DMS153 treated with DMSO at 0.1 percent for 48 hours (cell line): ENCODE results near the gene CPEB1.
A peak's percentile ranks its signal among the peaks of the same experiment; 100 is the strongest.

Experiments
- DNase-seq: peaks from one replicate; lab custom pipeline; 2025; ENCODE audit not compliant: unreplicated experiment; lab: John Stamatoyannopoulos, UW

CPEB1 gene

GRCh38 chr15:82647045-82647834 lies at the start of gene CPEB1:
CPEB1 (minus strand) TSS chr15:82647363; CDS start chr15:82628459, 18,904 bp downstream.
- no peak for DNase-seq

- DNase-seq: no peak
These were observed 45.0 kb upstream of the CPEB1 start for GRCh38 chr15:82692171-82692570.

GRCh38 chr15:82689147-82689546 lies 42.0 kb upstream of the CPEB1 start:
- DNase-seq: no peak

- DNase-seq: no peak
These were observed 41.5 kb upstream of the CPEB1 start for GRCh38 chr15:82688691-82689090.

- no peak for DNase-seq
These were observed 34.2 kb upstream of the CPEB1 start for GRCh38 chr15:82681371-82681770.

GRCh38 chr15:82680200-82681102 lies 33.3 kb upstream of the CPEB1 start:
- peak; percentile 19 for DNase-seq

- DNase-seq: no peak
These were observed 32.5 kb upstream of the CPEB1 start for GRCh38 chr15:82679626-82680199.

- no peak for DNase-seq
These were observed 30.7 kb upstream of the CPEB1 start for GRCh38 chr15:82677720-82678323.

- no peak for DNase-seq
These were observed 27.7 kb upstream of the CPEB1 start for GRCh38 chr15:82674873-82675272.

- no peak for DNase-seq
These were observed 23.5 kb upstream of the CPEB1 start for GRCh38 chr15:82670699-82671098.

GRCh38 chr15:82666606-82667005 lies 19.4 kb upstream of the CPEB1 start:
- no peak for DNase-seq

GRCh38 chr15:82664021-82664420 lies 16.9 kb upstream of the CPEB1 start:
- DNase-seq: no peak

GRCh38 chr15:82663186-82663600 lies 16.0 kb upstream of the CPEB1 start:
- no peak for DNase-seq

GRCh38 chr15:82662641-82663040 lies 15.5 kb upstream of the CPEB1 start:
- no peak for DNase-seq

- no peak for DNase-seq
These were observed 13.2 kb upstream of the CPEB1 start for GRCh38 chr15:82660378-82660777.

GRCh38 chr15:82656641-82657266 lies 9.6 kb upstream of the CPEB1 start:
- DNase-seq: no peak

GRCh38 chr15:82655606-82656005 lies 8.4 kb upstream of the CPEB1 start:
- no peak for DNase-seq

- no peak for DNase-seq
These were observed 6.5 kb upstream of the CPEB1 start for GRCh38 chr15:82653483-82654168.

- no peak for DNase-seq
These were observed 4.5 kb upstream of the CPEB1 start for GRCh38 chr15:82651708-82652107.

GRCh38 chr15:82650046-82650670 lies 3.0 kb upstream of the CPEB1 start:
- no peak for DNase-seq
